OCI-M2 (cell line): ENCODE data around the gene LSM3.

Experiments
- DNase-seq: peaks from one replicate; lab custom pipeline; 2025; ENCODE audit not compliant: unreplicated experiment; lab: John Stamatoyannopoulos, UW

Gene LSM3

GRCh38 chr3:14178247-14179113 lies at the start of gene LSM3, which contains the start of gene XPC:
LSM3 (plus strand) TSS chr3:14178817; CDS start chr3:14178861, 44 bp downstream.
XPC (minus strand) TSS chr3:14178601; CDS start chr3:14178568, 33 bp downstream.
- DNase-seq, result peak; percentile 69

GRCh38 chr3:14129296-14129695 lies 49.3 kb upstream of the LSM3 start:
- DNase-seq, result no peak

- no peak for DNase-seq
Measured at GRCh38 chr3:14130230-14130629, 48.4 kb upstream of the LSM3 start.

GRCh38 chr3:14130707-14131106 lies 47.9 kb upstream of the LSM3 start:
- DNase-seq, result no peak

GRCh38 chr3:14131134-14131533 lies 47.5 kb upstream of the LSM3 start:
- no peak for DNase-seq

GRCh38 chr3:14132120-14132519 lies 46.5 kb upstream of the LSM3 start:
- no peak for DNase-seq

GRCh38 chr3:14132689-14133088 lies 45.9 kb upstream of the LSM3 start:
- DNase-seq, result no peak

- no peak for DNase-seq
Measured at GRCh38 chr3:14133188-14133800, 45.3 kb upstream of the LSM3 start.

- DNase-seq, result no peak
Measured at GRCh38 chr3:14133876-14134275, 44.7 kb upstream of the LSM3 start.

- no peak for DNase-seq
Measured at GRCh38 chr3:14134291-14134690, 44.3 kb upstream of the LSM3 start.

GRCh38 chr3:14135581-14135980 lies 43.0 kb upstream of the LSM3 start:
- DNase-seq, result no peak

- DNase-seq, result no peak
Measured at GRCh38 chr3:14137004-14137403, 41.6 kb upstream of the LSM3 start.

- DNase-seq, result no peak
Measured at GRCh38 chr3:14137445-14137844, 41.2 kb upstream of the LSM3 start.

- no peak for DNase-seq
Measured at GRCh38 chr3:14138109-14138877, 40.3 kb upstream of the LSM3 start.

- no peak for DNase-seq
Measured at GRCh38 chr3:14138878-14139655, 39.5 kb upstream of the LSM3 start.

GRCh38 chr3:14139771-14140170 lies 38.8 kb upstream of the LSM3 start:
- no peak for DNase-seq

- no peak for DNase-seq
Measured at GRCh38 chr3:14140668-14141067, 37.9 kb upstream of the LSM3 start.

- no peak for DNase-seq
Measured at GRCh38 chr3:14141144-14141543, 37.5 kb upstream of the LSM3 start.

GRCh38 chr3:14141602-14142341 lies 36.8 kb upstream of the LSM3 start:
- DNase-seq, result no peak

GRCh38 chr3:14142567-14143270 lies 35.9 kb upstream of the LSM3 start:
- no peak for DNase-seq
